ENCODE results near the gene HBG1.

The HBG1 gene

DNA sequence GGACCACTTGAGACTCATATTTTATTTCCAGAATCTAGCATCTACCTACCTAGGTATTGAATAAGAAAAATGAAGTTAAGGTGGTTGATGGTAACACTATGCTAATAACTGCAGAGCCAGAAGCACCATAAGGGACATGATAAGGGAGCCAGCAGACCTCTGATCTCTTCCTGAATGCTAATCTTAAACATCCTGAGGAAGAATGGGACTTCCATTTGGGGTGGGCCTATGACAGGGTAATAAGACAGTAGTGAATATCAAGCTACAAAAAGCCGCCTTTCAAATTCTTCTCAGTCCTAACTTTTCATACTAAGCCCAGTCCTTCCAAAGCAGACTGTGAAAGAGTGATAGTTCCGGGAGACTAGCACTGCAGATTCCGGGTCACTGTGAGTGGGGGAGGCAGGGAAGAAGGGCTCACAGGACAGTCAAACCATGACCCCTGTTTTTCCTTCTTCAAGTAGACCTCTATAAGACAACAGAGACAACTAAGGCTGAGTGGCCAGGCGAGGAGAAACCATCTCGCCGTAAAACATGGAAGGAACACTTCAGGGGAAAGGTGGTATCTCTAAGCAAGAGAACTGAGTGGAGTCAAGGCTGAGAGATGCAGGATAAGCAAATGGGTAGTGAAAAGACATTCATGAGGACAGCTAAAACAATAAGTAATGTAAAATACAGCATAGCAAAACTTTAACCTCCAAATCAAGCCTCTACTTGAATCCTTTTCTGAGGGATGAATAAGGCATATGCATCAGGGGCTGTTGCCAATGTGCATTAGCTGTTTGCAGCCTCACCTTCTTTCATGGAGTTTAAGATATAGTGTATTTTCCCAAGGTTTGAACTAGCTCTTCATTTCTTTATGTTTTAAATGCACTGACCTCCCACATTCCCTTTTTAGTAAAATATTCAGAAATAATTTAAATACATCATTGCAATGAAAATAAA is 24.8 kb downstream of the HBG1 start:
- no peak for DNase-seq

GRCh38 chr11:5223686-5224085 is 26.0 kb downstream of the HBG1 start:
- no peak for DNase-seq

- no peak for DNase-seq
Observed at GRCh38 chr11:5223146-5223545, 26.5 kb downstream of the HBG1 start.

- no peak for DNase-seq
Observed at GRCh38 chr11:5210376-5210885, 39.2 kb downstream of the HBG1 start.

DNA sequence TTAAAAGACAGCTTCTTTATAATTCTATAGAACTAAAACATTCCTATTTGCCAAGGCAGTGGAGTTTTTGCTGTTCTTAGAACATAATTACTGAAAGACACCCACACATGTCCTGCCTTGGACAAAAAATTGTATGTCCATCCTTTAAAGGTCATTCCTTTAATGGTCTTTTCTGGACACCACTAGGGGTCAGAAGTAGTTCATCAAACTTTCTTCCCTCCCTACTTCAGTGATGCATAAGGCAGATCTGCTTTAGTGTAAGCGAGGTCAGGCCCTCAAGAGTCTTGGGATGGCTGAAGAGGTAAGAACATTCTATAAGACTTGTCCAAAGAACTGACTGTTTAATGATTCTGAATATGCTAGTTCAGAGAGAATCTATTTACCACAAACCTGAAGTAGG is 44.9 kb downstream of the HBG1 start:
- no peak for DNase-seq

GRCh38 chr11:5203366-5203765 is 46.3 kb downstream of the HBG1 start:
- no peak for DNase-seq

GRCh38 chr11:5200582-5200981 is 49.1 kb downstream of the HBG1 start, which contains the start of gene OR51V1:
Gene OR51V1 (minus strand): TSS chr11:5200682. CDS start chr11:5200682, 0 bp downstream.
- DNase-seq = no peak

DNA sequence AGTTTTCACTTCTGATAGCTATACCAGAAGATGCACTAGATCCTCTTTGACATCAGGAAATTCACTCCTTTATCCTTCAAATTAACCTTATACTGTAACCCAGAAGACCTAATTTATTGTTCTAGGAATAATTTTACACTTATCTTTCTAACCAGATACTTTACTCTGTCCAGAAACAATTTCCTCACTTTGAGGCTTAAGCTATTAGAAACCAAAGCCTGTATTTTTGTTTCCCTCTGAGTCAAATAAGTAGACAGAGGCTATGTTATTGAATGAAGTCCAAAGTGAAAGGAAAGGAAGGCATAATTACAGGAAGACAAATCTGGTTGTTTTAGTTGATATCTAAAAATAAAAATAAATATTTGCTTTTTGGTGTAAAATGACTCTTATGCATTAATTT is 51.4 kb downstream of the HBG1 start:
- DNase-seq = no peak
